GM21381 (cell line): Measurements from ENCODE around the gene CARD16.
"Not testable (repeated sequence)": the region's sequence is repeated elsewhere in the genome, so short reads cannot be mapped to it uniquely, and the experiment has no call there.

ENCODE experiments used
- ATAC-seq: cut with Tn5 transposase; IDR thresholded peaks from one replicate; pipeline ENCODE4 v1.9.1; 2021; ENCODE audit warnings: mild to moderate bottlenecking, moderate library complexity; ENCODE audit not compliant: unreplicated experiment

Gene CARD16

GRCh38 chr11:105044557-105045524 lies at the start of gene CARD16:
TSS of gene CARD16 (minus strand) at chr11:105045335. CDS start at chr11:105045297, 38 bp downstream.
- ATAC-seq, result peak; percentile 100

- ATAC-seq, result no peak
Measured at GRCh38 chr11:105092256-105093239, 47.4 kb upstream of the CARD16 start.

GRCh38 chr11:105081412-105082150 lies 36.4 kb upstream of the CARD16 start:
- no peak for ATAC-seq

- ATAC-seq, result not testable (repeated sequence)
Measured at GRCh38 chr11:105080171-105080906, 35.2 kb upstream of the CARD16 start.

GRCh38 chr11:105078283-105078682 lies 33.1 kb upstream of the CARD16 start:
- no peak for ATAC-seq

GRCh38 chr11:105077141-105077790 lies 32.1 kb upstream of the CARD16 start:
- ATAC-seq, result not testable (repeated sequence)

GRCh38 chr11:105074166-105074530 lies 29.0 kb upstream of the CARD16 start:
- no peak for ATAC-seq

- no peak for ATAC-seq
Measured at GRCh38 chr11:105073456-105074165, 28.5 kb upstream of the CARD16 start.

GRCh38 chr11:105072080-105072479 lies 26.9 kb upstream of the CARD16 start:
- ATAC-seq, result not testable (repeated sequence)

GRCh38 chr11:105071089-105071732 lies 26.1 kb upstream of the CARD16 start:
- no peak for ATAC-seq

GRCh38 chr11:105070306-105070705 lies 25.2 kb upstream of the CARD16 start:
- no peak for ATAC-seq

GRCh38 chr11:105069749-105070148 lies 24.6 kb upstream of the CARD16 start:
- not testable (repeated sequence) for ATAC-seq

- not testable (repeated sequence) for ATAC-seq
Measured at GRCh38 chr11:105063245-105063941, 18.3 kb upstream of the CARD16 start.

- no peak for ATAC-seq
Measured at GRCh38 chr11:105057432-105057831, 12.3 kb upstream of the CARD16 start.

- ATAC-seq, result no peak
Measured at GRCh38 chr11:105056446-105056845, 11.3 kb upstream of the CARD16 start.

GRCh38 chr11:105054723-105055493 lies 9.8 kb upstream of the CARD16 start:
- no peak for ATAC-seq

- ATAC-seq, result no peak
Measured at GRCh38 chr11:105052487-105052886, 7.4 kb upstream of the CARD16 start.
